ENCODE data around the gene CNTNAP2.

The CNTNAP2 gene

DNA sequence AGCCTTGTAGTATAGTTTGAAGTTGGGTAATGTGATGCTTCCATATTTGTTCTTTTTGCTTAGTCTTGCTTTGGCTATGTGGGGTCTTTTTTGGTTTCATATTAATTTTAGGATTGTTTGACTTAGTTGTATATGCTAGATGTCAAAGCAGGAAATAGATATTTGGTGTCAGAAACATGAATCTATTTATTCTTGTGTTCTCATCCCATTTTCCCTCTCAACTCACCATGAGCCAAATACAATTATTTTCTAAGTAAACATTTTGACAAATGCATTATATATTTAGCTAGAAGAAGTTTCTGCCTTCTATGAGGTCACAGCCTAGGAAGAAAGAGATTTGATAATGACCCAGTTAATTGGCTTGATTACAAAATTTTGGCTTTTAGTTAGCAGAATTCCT, 1313.4 kb downstream of the CNTNAP2 start:
- Mint-ChIP-seq H3K4me3 (no peak overlapping the region), H3K9me3 (ENCODE audit: low read depth) (peaks cover 14% of the 10 kb centered on the region), H3K36me3 (no peaks in the 10 kb centered on the region), H3K4me1 (ENCODE audit: low read depth) (no peaks in the 10 kb centered on the region), H3K27ac (no peak overlapping the region), H3K27me3 (no peaks in the 10 kb centered on the region)

DNA sequence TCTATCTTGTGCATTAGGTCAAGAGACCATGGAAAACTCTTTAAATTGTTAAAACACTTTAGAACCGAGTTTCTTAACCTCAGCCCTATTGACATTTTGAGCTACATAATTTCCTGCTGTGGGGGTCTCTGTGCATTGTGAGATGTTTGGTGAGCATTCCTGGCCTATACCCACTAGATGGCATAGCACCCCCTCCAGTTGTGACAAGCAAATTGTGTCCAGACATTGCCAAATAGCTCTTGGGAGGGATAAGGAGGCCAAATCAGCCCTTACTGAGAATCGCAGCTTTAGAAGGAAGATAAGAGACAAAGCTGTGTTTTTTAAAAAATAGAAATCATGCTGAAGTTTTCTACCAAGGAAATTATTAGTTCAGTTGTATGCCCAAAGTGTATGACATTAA, 1315.5 kb downstream of the CNTNAP2 start:
- H3K27me3 Mint-ChIP-seq: no peaks in the 10 kb centered on the region
- H3K9me3 Mint-ChIP-seq (ENCODE audit: low read depth): peaks cover 7% of the 10 kb centered on the region
- H3K4me1 Mint-ChIP-seq (ENCODE audit: low read depth): no peaks in the 10 kb centered on the region
- H3K27ac Mint-ChIP-seq: no peak overlapping the region
- no peaks in the 10 kb centered on the region for H3K36me3 Mint-ChIP-seq
- no peak overlapping the region for H3K4me3 Mint-ChIP-seq

DNA sequence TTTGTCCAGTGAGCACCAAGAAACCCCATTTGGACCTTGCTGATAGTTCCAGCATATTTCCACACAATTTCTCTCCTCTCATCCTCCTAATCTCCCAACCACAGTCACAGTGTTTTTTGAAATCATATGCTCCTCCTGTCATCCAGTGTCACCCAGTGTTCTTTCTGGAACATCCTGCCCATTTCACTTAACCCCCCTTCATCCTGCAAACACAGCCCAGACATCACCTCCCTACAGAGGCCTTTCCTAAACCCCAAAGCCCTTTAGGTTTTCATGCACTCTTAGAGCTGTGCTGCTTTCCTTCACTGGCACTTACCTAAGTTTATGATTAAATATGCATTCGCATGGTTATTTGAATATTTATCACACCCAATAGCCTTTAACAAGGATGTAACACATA, 1316.0 kb downstream of the CNTNAP2 start:
- Mint-ChIP-seq H3K4me1 (ENCODE audit: low read depth) (no peaks in the 10 kb centered on the region), H3K27ac (no peak overlapping the region), H3K4me3 (no peak overlapping the region), H3K36me3 (no peaks in the 10 kb centered on the region), H3K9me3 (ENCODE audit: low read depth) (peaks cover 4% of the 10 kb centered on the region), H3K27me3 (no peaks in the 10 kb centered on the region)

- peaks cover 20% of the 10 kb centered on the region for H3K9me3 Mint-ChIP-seq (ENCODE audit: low read depth)
Measured at GRCh38 chr7:147436718-147437117, 1320.1 kb downstream of the CNTNAP2 start.

GRCh38 chr7:147438216-147438615, 1321.6 kb downstream of the CNTNAP2 start:
- peaks cover 20% of the 10 kb centered on the region for H3K9me3 Mint-ChIP-seq (ENCODE audit: low read depth)
- no peaks in the 10 kb centered on the region for H3K36me3 Mint-ChIP-seq
- H3K27me3 Mint-ChIP-seq: no peaks in the 10 kb centered on the region
- no peak overlapping the region for H3K27ac Mint-ChIP-seq
- no peaks in the 10 kb centered on the region for H3K4me1 Mint-ChIP-seq (ENCODE audit: low read depth)
- no peak overlapping the region for H3K4me3 Mint-ChIP-seq

More at GRCh38 chr7:147436718-147437117, 1320.1 kb downstream of the CNTNAP2 start:
- Mint-ChIP-seq H3K4me3 (no peak overlapping the region), H3K36me3 (no peaks in the 10 kb centered on the region), H3K27ac (no peak overlapping the region), H3K4me1 (ENCODE audit: low read depth) (no peaks in the 10 kb centered on the region), H3K27me3 (no peaks in the 10 kb centered on the region)

DNA sequence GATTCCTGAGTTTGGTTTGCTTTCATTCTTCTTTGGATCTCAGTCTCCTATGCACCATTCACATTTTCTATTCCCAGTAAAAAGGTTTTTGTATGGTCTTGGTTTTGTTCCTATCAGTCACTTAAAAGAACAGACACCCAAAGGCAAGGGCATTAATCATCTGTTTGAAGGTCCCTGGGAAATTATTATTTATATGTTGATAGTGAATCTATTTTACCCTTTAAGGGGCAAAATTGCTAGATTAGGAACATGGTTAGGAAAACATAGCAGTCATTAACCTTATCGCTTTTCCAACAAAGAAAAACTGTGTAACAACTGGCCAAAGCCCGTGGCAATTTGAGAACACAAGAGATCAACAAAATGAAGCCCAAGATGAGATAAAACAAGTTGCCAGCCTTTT, 1327.3 kb downstream of the CNTNAP2 start:
- Mint-ChIP-seq H3K27ac (no peak overlapping the region), H3K4me3 (no peak overlapping the region), H3K27me3 (no peaks in the 10 kb centered on the region), H3K4me1 (ENCODE audit: low read depth) (no peaks in the 10 kb centered on the region), H3K9me3 (ENCODE audit: low read depth) (peaks cover 24% of the 10 kb centered on the region), H3K36me3 (no peaks in the 10 kb centered on the region)

GRCh38 chr7:147452816-147453215, 1336.2 kb downstream of the CNTNAP2 start:
- H3K4me3 Mint-ChIP-seq: no peak overlapping the region
- H3K36me3 Mint-ChIP-seq: no peaks in the 10 kb centered on the region
- H3K4me1 Mint-ChIP-seq (ENCODE audit: low read depth): no peaks in the 10 kb centered on the region
- peaks cover 7% of the 10 kb centered on the region for H3K9me3 Mint-ChIP-seq (ENCODE audit: low read depth)
- no peak overlapping the region for H3K27ac Mint-ChIP-seq
- no peaks in the 10 kb centered on the region for H3K27me3 Mint-ChIP-seq

GRCh38 chr7:147465223-147465622, 1348.6 kb downstream of the CNTNAP2 start:
- no peaks in the 10 kb centered on the region for H3K4me1 Mint-ChIP-seq (ENCODE audit: low read depth)
- no peaks in the 10 kb centered on the region for H3K27me3 Mint-ChIP-seq
- H3K36me3 Mint-ChIP-seq: no peaks in the 10 kb centered on the region
- H3K4me3 Mint-ChIP-seq: no peak overlapping the region
- H3K9me3 Mint-ChIP-seq (ENCODE audit: low read depth): no peaks in the 10 kb centered on the region
- H3K27ac Mint-ChIP-seq: no peak overlapping the region

DNA sequence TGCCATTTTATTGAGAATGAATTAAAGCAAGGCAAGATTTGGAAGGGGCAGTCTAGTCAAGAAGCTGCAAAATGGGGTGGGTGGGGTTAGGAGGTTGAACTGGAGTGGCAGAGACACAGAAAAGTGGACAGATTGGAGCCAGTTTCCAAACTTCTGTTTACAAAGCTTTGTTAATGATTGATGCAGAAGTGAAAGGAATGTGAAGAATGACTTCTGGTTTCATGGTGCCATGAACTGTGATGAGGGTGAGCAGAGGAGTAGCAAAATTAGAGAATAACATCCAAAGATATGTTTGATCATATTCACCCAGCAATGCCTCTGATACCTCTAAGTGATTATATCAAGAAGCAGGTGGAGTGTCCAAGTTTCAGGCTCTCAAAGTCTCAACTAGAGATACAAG, 1356.0 kb downstream of the CNTNAP2 start:
- no peaks in the 10 kb centered on the region for H3K4me1 Mint-ChIP-seq (ENCODE audit: low read depth)
- peaks cover 5% of the 10 kb centered on the region for H3K9me3 Mint-ChIP-seq (ENCODE audit: low read depth)
- H3K27ac Mint-ChIP-seq: no peak overlapping the region
- no peaks in the 10 kb centered on the region for H3K27me3 Mint-ChIP-seq
- no peaks in the 10 kb centered on the region for H3K36me3 Mint-ChIP-seq
- no peak overlapping the region for H3K4me3 Mint-ChIP-seq

GRCh38 chr7:147474862-147475261, 1358.3 kb downstream of the CNTNAP2 start:
- H3K4me1 Mint-ChIP-seq (ENCODE audit: low read depth): no peaks in the 10 kb centered on the region
- H3K9me3 Mint-ChIP-seq (ENCODE audit: low read depth): peaks cover 5% of the 10 kb centered on the region
- no peaks in the 10 kb centered on the region for H3K36me3 Mint-ChIP-seq
- no peaks in the 10 kb centered on the region for H3K27me3 Mint-ChIP-seq
- H3K27ac Mint-ChIP-seq: no peak overlapping the region
- no peak overlapping the region for H3K4me3 Mint-ChIP-seq

DNA sequence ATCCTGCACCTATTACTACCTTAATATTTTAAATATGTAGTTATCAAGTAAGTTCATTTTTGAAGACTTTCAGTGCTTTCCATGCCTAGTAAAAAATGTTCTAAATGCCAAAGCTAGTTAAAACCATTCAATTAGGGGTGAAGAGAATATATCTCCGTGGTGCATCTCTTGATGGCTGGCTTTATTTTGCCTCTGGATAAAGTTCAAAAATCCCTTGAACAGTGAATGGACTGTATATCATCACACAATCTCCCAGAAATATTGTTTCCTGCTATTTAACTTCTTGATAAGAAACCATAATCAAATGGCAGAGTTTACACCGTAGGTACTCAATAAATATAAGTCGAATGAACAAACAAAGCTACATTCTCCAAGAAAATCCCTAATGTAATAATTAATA, 1360.9 kb downstream of the CNTNAP2 start:
- Mint-ChIP-seq H3K36me3 (no peaks in the 10 kb centered on the region), H3K4me3 (no peak overlapping the region), H3K27me3 (no peaks in the 10 kb centered on the region), H3K4me1 (ENCODE audit: low read depth) (no peaks in the 10 kb centered on the region), H3K9me3 (ENCODE audit: low read depth) (peaks cover 5% of the 10 kb centered on the region), H3K27ac (no peak overlapping the region)

GRCh38 chr7:147478796-147479195, 1362.2 kb downstream of the CNTNAP2 start:
- no peaks in the 10 kb centered on the region for H3K27me3 Mint-ChIP-seq
- H3K9me3 Mint-ChIP-seq (ENCODE audit: low read depth): no peaks in the 10 kb centered on the region
- H3K36me3 Mint-ChIP-seq: no peaks in the 10 kb centered on the region
- no peak overlapping the region for H3K4me3 Mint-ChIP-seq
- no peak overlapping the region for H3K27ac Mint-ChIP-seq
- H3K4me1 Mint-ChIP-seq (ENCODE audit: low read depth): no peaks in the 10 kb centered on the region

DNA sequence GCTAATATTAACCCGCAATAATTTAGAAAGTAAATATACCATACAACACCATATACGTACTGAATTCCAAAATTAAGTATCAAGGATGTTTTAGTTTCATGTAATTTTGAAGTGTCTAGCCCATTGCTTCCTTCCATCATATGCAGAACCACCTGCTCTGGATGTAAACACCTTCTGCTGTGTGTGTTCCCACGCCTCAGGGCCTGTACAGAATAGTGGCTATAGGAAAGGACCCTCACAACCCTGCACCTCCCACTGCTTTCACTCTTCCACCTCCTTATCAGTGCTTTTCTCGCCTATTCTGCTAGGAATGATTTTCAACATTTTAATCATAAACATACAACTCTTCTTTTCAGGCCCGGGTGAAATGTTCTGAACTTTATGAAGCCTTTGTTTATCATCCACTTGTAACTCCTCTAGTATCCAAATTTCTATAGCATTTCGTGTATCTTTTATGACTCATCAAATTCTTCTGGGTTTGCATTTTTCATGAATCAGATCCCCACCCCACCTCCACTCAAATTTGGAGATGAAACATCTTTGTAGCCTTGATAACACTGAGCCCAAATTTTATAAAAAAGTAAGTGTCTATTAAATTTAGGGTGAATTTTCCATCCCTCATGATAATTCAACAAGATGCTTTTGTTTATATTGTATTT, 1367.2 kb downstream of the CNTNAP2 start:
- Mint-ChIP-seq H3K27ac (no peak overlapping the region), H3K27me3 (no peaks in the 10 kb centered on the region), H3K9me3 (ENCODE audit: low read depth) (no peaks in the 10 kb centered on the region), H3K4me3 (no peak overlapping the region), H3K4me1 (ENCODE audit: low read depth) (no peaks in the 10 kb centered on the region), H3K36me3 (no peaks in the 10 kb centered on the region)

DNA sequence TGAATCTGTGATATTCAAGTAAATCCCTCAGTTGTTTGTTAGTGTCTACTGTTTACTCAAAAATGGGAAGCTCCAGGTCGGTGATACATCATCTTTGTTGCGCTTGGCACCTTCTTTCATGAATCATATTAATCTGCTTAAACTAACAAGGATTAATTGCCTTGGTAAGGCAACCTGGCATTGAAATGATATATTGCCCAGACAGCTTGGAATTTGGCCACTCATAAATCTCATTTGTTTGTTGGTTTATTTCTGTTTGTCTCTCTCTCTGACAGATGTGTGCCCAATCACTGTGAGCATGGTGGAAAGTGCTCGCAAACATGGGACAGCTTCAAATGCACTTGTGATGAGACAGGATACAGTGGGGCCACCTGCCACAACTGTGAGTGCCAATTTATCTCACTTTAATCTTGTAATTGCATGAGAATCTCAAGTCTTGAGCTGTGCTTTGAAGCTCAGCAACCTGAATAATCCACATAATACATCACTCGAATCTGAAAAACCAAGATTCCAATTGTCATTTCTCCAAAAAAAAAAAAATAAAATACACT, 1369.1 kb downstream of the CNTNAP2 start:
- Mint-ChIP-seq H3K9me3 (ENCODE audit: low read depth) (no peaks in the 10 kb centered on the region), H3K27ac (no peak overlapping the region), H3K27me3 (no peaks in the 10 kb centered on the region), H3K36me3 (no peaks in the 10 kb centered on the region), H3K4me1 (ENCODE audit: low read depth) (no peaks in the 10 kb centered on the region), H3K4me3 (no peak overlapping the region)

DNA sequence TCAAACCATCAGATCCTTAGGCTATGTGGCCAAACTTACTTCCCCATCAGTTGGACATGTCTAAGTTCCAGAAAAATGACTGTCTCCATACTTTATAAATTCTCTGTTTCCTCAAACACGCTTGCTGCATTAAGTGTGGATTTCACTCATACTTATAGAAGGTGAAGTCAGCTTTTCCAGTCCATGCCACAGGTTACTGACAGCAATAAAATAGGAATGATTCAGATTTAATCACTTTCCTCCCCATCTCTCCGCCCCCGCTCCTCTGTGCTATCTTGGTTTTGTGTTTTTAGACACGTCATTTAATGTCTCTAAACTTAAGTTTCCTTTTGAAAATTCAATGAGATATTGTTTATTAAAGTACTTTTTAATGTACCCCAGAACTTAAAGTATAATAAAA, 1376.0 kb downstream of the CNTNAP2 start:
- Mint-ChIP-seq H3K36me3 (no peaks in the 10 kb centered on the region), H3K9me3 (ENCODE audit: low read depth) (no peaks in the 10 kb centered on the region), H3K27ac (no peak overlapping the region), H3K4me1 (ENCODE audit: low read depth) (no peaks in the 10 kb centered on the region), H3K4me3 (no peak overlapping the region), H3K27me3 (no peaks in the 10 kb centered on the region)

DNA sequence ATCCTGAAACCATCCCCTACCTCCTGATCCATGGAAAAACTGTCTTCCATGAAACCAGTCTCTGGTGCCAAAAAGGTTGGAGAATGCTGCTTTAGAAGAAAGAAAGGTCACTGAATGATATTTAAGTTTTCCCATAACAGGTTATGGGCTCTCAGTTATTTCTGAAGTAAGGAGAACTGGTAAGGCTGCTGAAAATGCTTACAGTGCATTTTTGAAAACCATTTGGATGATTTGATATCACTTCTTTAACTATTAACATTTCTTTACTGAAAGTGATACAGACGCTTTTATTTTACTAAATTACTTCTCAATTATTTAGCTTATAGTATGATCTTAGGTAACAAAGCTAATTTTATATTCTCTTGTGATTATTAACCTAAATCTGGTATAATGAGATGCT, 1379.6 kb downstream of the CNTNAP2 start:
- H3K27ac Mint-ChIP-seq: no peak overlapping the region
- H3K36me3 Mint-ChIP-seq: no peaks in the 10 kb centered on the region
- H3K9me3 Mint-ChIP-seq (ENCODE audit: low read depth): no peaks in the 10 kb centered on the region
- H3K4me3 Mint-ChIP-seq: no peak overlapping the region
- H3K4me1 Mint-ChIP-seq (ENCODE audit: low read depth): no peaks in the 10 kb centered on the region
- H3K27me3 Mint-ChIP-seq: no peaks in the 10 kb centered on the region

All from activated naive CD8-positive, alpha-beta T cell (primary cell).